Stimulated activated CD8-positive, alpha-beta memory T cell treated with anti-CD3 and anti-CD28 coated beads, Interleukin-4, amount 100 ng/mL, for 24 hours (primary cell): ENCODE measurements around the gene TBXT.
"Not testable (repeated sequence)": the region's sequence is repeated elsewhere in the genome, so short reads cannot be mapped to it uniquely, and the experiment has no call there.

Experiments used
- DNase-seq: peaks from one replicate; pipeline ENCODE4 v3.0.0-alpha.2; 2020; ENCODE audit warnings: low read depth

The TBXT gene

DNA sequence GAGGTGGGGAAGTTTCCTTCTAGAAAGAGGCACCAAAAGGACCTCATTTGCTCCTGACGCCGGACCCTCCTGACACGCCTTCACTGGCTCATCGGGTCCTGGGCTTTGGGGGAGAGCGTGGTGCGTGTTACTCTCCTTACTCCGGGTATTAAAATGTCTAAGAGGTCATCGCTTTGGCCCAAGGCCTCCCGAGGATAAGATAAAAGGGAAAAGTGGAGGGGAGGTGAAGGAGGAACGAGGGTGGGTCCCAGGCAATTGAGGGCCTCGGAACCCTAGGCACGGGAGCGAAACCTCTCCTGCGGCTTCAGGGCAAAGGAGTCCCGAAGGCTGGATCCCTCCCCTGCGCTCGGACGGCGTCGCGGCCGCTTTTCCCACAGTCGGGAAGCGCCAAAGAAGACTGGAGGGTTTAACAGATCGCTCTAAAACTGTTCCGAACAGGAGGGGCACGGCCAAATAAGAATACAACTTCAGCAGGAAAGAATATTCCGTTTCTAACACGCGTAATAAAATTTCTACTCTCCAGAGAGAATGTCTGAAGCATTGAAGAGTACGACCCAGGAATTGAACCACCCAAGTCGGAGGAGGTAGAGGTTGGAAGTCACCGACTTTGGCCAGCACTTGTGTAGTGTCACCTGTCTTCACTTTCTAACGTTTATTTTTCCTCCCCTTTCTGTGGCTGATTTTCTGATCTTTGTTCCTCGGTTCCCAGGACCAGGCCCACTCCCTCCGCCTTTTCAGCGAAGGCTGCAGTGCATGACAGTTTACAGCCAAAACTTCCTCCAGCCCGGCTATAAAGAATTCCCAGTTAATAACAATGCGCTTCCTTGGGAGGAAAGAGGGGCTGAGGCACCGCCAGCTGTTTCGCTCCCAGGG is 2.1 kb upstream of the TBXT start:
- no peak for DNase-seq

DNA sequence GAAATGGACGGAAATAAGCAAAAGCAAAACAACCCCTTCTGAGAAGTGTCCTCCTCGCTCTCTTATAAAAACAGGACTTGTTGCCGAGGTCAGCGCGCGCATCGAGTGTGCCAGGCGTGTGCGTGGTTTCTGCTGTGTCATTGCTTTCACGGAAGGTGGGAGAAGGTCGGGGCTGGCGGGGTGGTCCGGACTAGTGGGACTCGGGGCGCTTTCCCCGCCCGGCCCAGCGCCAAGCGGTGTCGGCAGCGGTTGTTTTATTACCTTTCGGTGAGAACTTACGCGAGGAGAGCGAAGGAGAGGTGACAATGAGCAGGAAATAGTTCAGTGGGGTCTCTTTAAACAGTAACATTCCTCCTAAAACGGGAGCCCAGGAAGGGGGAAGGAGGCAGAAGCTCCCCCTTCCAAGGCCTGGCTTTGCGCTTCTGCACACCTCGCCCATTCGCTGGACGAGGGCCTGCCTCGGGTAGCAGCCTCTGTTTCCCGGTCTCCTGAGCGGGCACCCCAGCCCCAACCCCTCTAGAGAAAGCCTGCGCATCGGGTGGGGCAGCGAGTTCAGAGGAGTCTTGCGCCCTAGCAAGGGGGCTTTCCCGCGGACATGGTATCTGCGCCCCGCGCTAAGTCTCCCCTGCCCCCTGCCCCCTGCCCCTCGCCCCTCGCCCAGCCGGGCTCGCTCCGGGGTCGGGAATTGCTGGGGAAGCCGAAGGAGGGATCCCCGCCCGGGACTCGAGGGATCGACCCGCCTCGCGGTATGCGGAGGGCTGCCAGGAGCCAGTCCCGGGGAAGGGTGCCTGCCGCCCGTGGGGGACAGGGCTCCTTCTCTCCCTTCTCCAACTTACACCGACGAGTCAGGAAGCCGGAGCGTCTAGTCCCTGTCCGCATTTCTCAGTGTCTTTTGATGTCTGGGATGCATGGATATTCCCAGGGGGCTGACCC is 1.2 kb upstream of the TBXT start:
- DNase-seq, result no peak

DNA sequence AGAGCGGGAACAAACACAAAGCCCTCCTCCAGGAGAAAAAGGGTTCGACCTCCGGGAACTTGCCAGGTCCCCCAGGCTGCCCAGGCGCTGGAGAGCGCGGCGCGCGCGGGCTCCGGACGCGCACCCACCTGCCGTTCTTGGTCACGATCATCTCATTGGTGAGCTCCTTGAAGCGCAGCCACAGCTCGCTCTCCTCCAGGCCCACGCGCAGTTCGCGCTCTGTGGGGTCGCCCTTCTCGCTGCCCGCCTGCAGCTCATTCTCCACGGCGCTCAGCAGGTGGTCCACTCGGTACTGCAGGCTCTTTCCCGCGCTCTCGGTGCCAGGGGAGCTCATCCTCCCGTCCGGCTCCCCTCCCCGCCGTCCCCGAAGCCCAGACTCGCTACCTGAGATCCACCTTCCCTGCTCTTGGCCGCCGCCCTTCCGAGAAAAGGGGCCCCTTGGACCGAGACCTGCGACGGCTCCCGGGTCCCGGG is 356 bp downstream of the TBXT start:
- no peak for DNase-seq

DNA sequence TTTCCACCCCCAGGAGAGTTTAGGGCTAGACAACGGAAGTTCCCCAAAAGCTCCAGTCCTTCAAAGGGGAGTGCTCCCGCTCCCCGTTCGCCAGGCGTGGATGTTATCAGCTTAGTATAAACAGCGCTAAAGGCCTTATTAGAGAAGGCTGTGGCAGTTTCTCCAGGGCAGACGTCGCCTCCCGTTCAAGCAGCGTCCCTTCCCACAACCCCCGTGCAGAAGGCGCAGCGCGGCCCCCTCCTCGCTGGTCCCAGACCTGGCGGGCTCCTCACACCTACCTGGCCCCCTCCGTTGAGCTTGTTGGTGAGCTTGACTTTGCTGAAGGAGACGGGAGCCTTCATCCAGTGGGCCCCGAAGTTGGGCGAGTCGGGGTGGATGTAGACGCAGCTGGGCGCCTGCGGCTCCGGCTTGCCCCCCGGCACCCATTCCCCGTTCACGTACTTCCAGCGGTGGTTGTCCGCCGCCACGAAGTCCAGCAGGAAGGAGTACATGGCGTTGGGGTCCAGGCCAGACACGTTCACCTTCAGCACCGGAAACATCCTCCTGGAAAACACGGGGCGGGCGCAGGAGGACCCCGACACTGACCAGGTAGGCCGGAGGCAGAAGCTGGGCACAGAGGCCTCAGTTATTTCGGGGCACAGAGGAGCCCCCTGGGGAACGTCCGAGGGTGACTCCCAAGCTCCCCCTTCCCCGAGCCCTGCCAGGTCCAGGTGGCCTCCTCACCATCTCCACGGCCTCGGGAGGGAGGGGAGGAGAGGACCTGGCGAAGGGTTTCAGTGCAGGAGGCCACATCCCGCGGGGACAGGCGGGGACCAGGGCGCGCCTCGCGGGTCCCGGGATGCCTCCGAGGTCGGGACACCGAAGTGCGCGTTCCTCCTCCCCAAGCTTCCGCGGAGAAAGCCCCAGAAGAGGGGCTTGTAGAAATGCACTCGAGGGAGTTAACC is 1.1 kb downstream of the TBXT start:
- no peak for DNase-seq

DNA sequence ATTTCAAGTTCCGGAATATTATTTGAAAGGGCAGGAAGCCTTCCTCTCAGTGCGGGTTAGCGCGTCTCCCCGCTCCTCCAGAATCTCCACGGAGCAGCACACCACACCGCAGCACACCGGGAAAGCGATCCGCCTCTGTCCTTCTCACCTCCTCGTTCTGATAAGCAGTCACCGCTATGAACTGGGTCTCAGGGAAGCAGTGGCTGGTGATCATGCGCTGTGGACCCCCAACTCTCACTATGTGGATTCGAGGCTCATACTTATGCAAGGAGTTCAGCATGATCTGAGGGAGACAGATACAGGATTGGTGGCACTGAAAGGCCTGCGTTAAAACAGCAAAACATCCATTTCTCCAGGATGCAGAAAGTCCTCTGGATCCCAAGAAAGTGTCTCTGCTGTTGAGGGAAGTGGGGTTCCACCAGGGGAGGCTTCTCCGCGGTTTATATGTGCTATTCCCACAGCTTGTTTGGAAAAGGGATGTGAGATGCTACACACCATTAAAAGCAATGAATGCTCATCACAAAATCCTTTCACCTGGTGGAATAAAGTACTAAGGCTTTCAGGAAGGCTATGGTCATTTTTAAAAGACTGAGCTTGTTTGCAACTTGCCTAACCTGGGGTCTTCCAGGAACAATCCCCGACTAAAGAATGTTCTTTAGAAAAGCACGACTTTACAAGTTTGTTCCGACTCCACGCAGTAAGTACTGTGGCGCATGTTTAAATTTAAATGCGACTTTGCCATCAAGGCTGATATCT is 1.9 kb downstream of the TBXT start:
- no peak for DNase-seq

DNA sequence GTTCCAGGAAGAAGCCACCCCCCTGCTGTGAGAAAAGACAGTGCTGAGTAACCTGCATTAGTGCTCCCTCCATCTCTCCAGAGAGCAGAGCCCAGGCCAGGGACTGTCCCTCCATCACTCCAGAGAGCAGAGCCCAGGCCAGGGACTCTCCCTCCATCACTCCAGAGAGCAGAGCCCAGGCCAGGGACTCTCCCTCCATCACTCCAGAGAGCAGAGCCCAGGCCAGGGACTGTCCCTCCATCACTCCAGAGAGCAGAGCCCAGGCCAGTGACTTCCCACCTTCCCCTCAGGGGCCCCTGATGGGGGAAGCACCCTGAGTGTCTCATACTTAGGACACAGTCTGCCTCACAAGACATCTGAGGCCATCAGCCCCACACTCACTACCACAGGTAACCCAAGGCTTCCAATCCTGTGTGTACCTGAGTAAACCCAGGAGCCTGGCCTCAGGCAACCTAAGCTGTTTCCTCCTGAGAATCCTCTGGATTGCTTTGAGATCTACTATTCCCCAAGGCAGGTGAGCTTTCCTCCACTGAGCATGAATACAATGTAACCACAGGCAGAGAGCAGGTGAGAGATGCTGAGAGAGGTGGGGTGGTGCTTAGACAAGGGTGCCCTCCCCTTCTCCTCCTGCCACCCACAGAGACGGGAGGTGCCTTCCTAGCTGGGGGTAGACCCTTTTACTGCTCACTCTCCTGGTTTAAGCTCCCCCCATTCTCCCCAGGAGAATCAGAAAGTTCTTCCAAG is 4.9 kb downstream of the TBXT start:
- no peak for DNase-seq

DNA sequence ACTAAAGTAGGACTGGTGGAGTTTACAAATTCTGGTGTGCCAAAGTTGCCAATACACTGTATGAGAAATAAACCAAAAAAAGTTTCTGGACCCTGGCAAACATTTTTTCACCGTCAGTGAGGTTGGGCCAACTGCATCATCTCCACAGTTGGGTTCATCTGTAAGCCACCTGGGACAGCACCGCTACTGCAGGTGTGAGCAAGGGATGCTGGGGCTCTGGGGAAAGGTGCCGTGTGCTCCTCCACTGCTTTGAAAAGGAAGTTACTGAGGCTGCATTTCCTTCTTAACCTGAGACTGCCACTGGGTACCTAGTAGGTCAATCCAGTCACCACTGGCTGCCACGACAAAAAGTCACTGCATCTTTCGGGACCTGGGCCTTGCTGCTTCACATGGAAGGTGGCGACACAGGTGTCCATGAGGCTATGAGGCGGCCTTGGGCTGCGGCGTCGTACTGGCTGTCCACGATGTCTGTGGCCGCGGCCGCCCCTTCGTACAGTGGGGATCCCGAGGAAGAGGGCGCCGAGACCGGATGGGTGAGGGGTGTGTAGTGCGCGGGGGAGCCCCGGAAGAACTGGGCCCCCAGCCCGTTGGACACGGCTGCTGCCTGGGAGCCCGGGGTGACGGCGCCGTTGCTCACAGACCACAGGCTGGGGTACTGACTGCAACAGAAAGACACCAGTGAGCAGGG is 9.6 kb downstream of the TBXT start:
- DNase-seq, result no peak

DNA sequence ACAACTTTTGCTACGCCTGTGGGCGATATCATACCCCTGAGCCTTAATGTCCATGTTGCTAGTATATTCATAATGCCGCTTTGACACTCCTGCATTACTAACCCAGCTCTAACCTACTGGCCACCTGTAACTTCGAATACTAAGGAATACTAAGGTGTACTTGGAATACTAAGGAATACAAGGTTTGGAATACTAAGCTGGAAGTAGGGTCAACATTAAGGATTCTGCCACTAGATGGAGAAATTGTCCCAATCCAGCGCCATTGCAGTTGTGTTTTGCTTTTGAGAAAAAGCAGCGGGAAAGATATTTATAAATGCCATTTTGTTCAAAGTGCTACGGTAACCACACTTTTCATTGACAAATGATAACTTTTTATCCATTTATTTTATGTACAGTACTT is 10.7 kb downstream of the TBXT start:
- DNase-seq, result no peak

DNA sequence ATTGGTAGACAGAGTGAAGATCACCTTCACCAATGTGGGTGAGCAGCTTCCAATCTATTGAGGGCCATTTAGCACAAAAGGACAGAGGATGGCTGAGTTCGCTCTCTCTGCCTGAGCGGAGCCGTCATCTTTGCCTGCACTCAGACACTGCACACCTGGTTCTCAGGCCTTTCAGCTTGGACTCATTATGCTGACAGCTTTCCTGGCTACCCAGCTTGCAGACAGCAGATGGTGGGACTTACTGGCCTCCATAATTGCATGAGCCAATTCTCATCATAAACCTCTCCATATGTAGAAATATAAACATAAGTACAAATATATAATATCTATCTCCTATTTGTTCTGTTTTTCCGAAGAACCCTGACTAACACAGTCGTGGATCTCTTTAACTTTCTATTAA is 13.7 kb downstream of the TBXT start:
- no peak for DNase-seq

DNA sequence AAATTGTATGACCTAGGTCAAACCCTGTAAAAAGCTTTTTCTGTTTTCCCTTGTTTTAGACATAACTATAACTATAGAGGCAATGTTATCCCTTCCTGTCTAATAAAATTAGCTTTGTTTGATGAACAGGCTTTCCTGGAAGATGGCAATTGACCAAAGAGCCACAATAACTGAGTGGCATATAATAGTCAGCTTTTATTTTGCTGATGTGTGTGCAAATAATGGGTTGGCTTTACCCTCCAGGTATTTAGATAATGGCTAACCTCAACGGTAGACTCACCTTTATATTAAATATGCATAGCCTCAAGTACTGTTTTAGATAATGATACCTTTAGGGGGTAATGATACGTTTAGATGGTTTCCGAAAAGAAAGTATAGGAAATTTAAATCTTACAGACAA is 15.0 kb downstream of the TBXT start:
- DNase-seq, result no peak

DNA sequence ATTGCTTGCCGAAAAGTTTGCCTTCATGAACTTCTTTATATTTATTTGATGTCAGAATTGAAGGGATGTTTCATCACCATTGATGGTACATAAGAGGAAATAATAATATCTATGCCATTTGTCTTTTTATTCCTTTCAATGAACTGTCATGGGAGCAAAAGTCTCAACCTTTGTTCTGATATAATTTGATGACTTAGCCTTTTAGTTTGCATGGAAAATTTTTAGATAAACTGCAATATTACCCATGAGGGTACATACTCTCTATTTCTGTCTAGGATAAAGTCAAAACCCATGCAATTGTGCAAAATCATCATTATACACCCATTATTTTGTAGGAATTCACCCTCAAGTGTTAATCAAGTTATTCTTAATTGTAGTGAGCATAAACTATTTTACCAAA is 15.9 kb downstream of the TBXT start:
- DNase-seq, result no peak

DNA sequence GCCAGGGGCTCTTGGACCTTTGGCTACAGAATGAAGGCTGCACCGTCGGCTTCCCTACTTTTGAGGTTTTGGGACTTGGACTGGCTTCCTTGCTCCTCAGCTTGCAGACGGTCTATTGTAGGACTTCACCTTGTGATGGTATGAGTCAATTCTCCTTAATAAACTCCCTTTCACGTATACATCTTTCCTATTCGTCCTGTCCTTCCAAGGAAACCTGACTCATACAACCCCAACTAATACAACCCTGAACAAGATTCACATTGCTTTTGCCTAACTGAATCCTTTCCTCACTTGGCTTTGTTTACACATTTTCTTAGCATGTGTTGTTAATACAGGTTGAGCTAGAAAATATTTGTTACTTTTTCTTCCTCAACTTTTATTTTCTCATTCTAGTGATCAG is 21.9 kb downstream of the TBXT start:
- no peak for DNase-seq

DNA sequence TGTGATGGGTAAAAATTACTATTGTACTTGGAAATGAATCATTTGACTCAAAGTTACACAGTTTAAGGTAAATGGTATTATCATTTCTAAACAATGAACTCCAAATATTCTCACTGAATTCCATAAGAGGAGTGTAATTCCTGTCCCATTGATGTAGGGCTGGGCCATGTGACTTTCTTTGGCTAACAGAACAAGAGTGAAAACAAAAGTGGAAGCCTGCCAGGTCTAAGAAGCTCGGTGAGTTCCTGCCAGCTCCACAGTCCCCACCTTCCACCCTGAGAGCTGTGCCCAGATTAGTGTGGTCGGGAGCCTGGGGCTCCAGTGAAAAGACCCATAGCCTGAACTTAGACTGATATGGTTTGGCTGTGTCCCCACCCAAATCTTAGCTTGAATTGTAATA is 24.6 kb downstream of the TBXT start:
- DNase-seq, result no peak

DNA sequence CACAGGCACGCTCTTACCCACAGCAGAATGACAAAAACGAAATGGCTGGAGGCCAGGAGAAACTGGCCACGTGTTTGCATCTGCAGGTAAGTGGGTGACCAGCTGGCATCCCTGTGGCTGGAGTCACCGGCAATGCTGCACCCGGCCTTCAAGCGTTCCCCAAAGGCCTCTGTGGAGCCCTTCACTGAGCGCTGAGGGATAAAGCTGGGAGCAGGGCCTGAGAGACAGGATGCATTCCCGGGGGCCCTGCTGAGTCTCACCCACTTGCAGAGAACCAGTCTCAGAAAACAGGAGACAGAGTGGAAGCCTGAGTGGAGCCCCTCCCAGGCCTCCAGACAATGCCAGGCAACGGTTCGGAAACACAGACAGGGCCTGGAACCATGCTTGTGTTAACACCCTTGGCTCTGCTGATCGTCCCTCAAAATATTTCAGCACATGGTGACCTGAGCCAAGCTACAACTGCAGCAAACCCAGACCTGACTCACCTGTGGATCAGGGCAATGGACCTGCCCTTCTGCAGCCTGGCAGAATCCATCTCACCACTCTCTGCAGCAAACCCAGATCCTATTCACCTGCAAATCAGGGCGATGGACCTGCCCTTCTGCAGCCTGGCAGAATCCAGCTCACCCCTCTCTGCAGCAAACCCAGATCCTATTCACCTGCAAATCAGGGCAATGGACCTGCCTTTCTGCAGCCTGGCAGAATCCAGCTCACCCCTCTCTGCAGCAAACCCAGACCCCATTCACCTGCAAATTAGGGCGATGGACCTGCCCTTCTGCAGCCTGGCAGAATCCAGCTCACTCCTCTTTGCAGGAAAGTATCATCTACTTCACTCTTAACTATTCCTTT is 39.8 kb downstream of the TBXT start:
- no peak for DNase-seq

DNA sequence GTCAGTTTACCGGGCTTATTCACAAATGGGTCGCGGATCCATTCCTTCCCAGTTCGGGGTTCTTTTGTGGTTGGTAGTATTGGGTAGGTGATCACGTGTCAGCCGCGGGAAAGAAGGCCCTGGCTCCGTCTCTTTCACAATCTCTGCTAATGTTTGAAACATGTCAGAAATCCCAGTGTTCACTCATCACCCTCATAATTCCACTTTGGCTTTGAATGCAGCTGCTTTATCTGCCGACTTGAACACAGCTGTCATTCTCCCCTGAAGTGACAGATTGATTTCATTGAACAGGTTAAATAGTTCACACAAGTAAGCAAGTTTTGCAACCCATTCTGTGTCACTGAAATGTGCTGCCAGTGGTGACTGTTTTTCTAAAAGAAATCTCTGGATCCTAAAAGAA is 44.5 kb downstream of the TBXT start:
- DNase-seq, result not testable (repeated sequence)

DNA sequence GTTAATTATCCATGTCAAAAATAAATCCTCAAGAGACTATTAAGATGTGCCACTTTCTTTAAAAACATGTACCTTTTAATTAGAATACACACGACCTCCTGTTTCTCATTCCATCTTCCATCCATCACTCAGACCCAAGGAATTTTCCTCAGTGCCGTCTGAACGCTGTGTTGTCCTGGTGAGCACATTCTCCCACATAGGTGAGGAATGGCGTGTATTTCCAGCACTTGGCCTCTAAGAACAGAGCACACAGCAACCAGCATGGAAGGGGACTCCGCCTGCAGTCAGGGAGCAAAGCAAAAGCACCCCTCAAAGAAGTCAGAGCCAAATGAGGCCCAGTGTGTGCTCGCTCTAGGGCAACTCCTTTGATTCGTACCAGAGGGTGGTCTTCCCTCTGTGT is 45.9 kb downstream of the TBXT start:
- DNase-seq, result no peak

DNA sequence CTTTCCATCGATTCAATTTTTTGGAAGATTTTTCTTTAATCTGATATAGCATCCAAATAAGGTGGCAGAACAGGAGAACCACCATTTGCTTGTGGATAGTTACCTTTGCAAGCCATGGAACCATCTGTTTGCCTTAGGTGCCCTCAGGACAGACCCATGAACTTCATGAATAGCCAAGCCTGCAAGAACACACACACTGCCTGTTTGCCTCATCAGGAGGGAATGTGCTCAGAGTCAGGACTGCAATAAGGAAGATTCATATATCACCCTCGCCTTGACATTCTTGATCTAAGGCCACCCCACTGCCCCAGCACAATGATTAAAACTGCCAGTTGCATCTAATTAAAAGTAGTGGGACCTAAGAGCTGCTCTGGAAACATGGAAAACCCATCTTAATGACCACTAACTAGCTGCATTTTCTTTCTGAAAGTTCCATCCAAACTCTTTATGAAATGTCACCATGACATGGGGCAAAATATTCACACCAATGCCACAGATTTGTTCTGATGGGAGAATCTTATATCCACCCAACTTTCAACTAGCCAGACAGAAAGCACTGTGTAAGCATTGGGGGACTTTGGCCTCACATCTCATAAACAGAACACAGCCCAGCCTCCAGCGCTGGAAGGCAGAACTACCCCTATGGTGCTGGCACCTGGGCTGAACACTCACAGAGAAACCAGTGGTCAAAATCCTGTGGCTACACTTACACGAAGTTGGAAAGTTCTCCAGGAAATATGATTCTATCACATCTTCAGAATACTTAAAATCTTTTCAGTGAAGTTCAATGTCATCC is 48.3 kb downstream of the TBXT start:
- DNase-seq, result no peak

DNA sequence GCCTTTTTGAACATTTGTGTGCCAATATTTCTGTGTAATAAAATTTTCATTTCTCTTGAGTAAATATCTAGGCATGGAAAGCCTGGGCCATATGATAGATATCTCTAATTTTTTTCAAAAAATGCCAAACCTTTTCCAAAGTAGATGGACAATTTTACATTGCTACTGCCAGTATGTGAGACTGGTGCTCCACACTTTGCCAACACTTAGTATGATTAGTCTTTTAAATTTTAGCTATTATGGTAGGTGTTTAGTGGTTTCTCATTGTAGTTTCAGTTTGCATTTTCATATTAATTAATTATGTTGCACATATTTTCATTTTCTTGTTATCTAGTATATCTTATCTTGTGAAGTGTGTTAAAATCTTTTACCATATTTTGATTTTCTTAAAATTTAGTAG is 52.0 kb downstream of the TBXT start:
- no peak for DNase-seq
